Stimulated activated CD8-positive, alpha-beta memory T cell treated with anti-CD3 and anti-CD28 coated beads, Interleukin-12 subunit alpha, Interleukin-12 subunit beta, amount 100 ng/mL, for 24 hours (primary cell): ENCODE measurements around the gene AKAP7.
"Not testable (repeated sequence)": the region's sequence is repeated elsewhere in the genome, so short reads cannot be mapped to it uniquely, and the experiment has no call there.

Source experiments
- DNase-seq: peaks from one replicate; pipeline ENCODE4 v3.0.0-alpha.2; 2020; ENCODE audit errors: extremely low read depth

Gene AKAP7

DNA sequence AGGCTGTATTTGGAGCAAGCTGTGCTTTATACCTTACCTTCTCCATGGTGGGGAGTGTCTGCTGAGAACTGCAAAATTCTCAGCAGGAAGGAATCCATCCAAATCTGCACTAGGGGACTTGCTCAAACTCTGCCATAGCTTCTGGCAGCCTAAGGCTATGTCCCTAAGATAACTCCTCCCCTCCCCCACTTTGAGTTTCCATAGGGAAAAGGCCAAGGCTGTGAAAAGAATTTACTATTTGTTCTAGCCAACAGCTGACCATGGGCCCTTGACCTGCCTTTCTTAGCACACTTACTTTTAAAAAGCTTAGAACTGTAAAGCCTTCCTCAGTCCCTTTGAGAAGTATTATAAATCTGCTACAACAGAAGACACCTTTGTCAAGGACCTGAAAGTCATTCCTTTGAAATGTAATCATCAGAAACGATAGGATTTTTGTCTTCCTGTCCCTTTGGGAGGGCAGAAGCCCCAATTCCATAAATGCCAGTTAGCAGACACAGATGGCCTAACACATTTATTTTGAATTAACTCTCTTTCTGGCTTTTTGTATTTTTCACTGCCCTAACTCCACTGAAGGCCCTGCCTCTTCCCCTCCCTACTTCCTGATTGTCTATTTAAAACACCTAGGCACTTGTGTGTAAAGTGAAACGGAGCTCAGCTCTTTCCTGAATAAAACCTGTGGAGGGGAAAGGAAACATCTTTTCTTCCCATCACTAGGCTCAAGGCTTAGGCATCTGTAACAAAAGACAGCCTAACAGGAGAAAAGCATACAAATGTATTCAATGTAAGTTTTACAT lies 157.1 kb downstream of the AKAP7 start:
- no peak for DNase-seq

DNA sequence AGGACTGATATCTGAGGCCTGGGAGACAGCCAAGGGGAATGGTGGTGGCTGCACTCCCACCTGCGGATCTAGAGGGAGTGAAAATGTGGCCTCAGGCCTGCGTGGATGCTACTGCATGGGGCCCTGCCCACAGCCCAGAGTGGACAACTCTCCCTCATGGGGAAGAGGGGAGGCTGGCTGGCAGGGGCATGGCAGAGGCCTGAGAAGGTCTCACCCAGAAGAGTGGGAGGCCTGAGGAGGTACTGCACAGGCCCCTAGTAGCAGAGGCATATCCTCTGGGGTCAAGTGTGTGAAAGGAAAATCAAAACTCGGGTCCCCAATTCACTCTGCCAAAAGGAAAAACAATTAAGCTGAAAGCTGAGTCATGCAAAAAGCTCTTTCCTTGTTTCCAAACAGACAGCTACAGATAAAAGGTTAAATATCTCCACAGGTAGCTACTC lies 158.2 kb downstream of the AKAP7 start:
- no peak for DNase-seq

- DNase-seq: no peak
Observed at GRCh38 chr6:131295081-131295480, 159.8 kb downstream of the AKAP7 start.

- DNase-seq: not testable (repeated sequence)
Observed at GRCh38 chr6:131300826-131301225, 165.6 kb downstream of the AKAP7 start.

DNA sequence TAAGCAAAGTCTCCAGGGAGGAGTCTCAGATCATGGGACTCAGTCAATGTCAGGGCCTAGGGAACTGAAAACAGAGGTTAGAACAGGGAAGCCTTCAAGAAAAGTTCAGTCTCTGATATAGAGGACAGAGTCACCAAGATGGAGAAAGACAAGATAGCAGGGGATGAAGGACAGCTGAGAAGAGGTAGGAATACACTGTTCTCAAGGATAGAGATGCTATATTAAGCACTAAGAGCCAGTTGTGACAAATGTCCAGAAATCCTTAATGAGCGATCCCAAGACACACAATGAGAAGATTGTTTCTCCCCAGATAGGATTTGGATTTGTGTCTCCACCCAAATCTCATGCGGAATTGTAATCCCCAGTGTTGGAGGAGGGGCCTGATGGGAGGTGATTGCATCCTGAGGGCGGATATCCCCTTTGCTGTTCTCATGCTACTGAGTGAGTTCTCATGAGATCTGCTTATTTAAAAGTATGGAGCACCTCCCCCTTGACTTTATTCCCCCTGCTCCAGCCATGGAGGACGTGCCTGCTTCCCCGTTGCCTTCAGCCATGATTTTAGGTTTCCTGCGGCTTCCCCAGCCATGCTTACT lies 168.2 kb downstream of the AKAP7 start:
- DNase-seq: no peak

- no peak for DNase-seq
Observed at GRCh38 chr6:131305037-131305850, 170.0 kb downstream of the AKAP7 start.

DNA sequence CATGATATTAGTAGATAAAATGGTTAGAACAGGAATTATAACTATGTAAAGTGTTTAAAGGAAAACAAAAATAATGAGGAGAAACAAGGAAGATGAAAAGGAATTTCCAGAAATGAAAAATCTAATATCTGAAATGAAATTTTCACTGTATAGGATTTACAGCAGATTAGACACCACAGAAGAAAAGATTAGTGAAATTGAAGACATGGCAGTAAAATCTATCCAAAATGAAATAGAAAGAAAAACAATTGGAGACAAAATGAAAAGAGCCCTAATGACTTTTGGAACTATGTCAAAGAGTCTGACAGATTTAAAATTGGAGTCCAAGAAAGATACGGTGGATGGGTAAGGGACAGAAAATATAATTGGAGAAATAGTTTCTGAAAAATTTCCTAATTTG lies 174.2 kb downstream of the AKAP7 start:
- no peak for DNase-seq

DNA sequence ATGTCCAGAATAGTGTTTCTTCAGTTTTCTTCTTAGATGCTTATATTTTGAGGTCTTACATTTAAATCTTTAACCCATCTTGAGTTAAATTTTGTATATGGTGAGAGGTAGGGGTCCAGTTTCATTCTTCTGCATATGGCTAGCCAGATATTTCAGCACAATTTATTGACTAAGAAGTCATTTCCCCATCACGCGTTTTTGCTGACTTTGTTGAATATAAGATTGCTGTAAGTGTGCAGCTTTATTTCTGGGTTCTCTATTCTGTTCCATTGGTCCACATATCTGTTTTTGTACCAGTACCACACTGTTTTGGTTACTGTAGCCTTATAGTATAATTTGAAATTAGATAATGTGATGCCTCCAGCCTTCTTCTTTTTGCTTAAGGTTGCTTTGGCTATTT lies 179.6 kb downstream of the AKAP7 start:
- no peak for DNase-seq

DNA sequence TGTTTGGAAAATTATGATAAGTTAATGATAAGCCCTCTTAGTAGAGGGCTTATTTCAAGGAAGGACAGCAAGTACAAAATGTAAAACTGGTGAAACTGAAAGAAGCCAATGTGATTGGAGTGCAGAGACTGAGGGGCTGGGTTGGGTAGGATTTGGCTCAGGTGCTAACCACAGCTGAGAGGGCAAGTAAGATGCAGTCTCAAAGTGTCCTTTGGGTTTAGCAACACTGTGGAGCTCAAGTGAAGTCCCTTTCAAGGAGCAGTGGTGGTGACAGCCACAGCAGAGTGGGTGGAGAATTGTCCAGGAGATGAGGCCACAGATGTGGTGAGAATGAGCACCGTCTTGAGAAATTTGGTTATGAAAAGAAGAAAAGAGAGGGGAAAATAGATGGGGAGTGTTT lies 181.4 kb downstream of the AKAP7 start:
- no peak for DNase-seq

- DNase-seq: no peak
Observed at GRCh38 chr6:131317516-131317915, 182.2 kb downstream of the AKAP7 start.

DNA sequence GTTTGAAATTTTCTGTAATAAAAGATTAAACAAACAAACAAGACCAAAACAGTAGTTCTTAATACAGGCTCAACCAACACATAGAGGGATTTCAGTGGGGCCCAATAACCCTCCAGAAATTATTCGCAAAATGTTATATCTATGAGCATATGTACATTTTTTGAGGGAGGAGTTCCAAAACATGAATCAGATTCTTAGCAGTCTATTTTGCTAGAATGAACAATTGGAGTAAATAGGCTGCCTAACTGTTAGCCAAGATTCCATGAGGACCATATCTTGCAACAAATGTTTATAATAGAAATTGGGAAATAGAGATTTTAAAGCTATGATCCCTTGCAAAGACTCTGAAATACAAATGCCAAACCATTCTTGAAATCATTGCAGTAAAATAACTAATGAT lies 186.3 kb downstream of the AKAP7 start:
- DNase-seq: no peak

GRCh38 chr6:131322125-131322524 lies 186.9 kb downstream of the AKAP7 start:
- DNase-seq: no peak

- DNase-seq: not testable (repeated sequence)
Observed at GRCh38 chr6:131325669-131326068, 190.4 kb downstream of the AKAP7 start.

- DNase-seq: not testable (repeated sequence)
Observed at GRCh38 chr6:131328727-131329126, 193.5 kb downstream of the AKAP7 start.

GRCh38 chr6:131331151-131331550 lies 195.9 kb downstream of the AKAP7 start:
- DNase-seq: no peak

GRCh38 chr6:131331873-131332781 lies 196.9 kb downstream of the AKAP7 start:
- no peak for DNase-seq
